Activated naive CD4-positive, alpha-beta T cell treated with anti-CD3 and anti-CD28 coated beads, Interleukin-2, amount 50 U/mL, for 72 hours (primary cell): ENCODE data around the gene KLHDC2. TPM values are rescaled to one million over a fixed set of nuclear protein-coding genes. Genes with fewer than 3 reads are reported as not detected.
A peak's percentile ranks its signal among the peaks of the same experiment; 100 is the strongest.
"Not testable (repeated sequence)": the region's sequence is repeated elsewhere in the genome, so short reads cannot be mapped to it uniquely, and the experiment has no call there.

Source experiments
- ATAC-seq, 2 donors: fragments of 150-1000 bp; cut with Tn5 transposase; 2 replicates each; pipeline ENCODE4 v1.10.0; 2021; ENCODE audit warnings: mild to moderate bottlenecking in 2 of 2, moderate library complexity in 2 of 2
- DNase-seq, 2 donors: peaks; one replicate each; pipeline ENCODE4 v3.0.0; 2021 to 2022; ENCODE audit warnings: low spot score in 2 of 2
- H3K27ac Mint-ChIP-seq, 2 donors: one replicate each; pipeline ENCODE4 v1.8.0; 2022; ENCODE audit warnings: mild to moderate bottlenecking in 2 of 2, mixed read lengths in 2 of 2
- H3K36me3 Mint-ChIP-seq, 2 donors: one replicate each; pipeline ENCODE4 v1.8.0; 2022; ENCODE audit warnings: mixed read lengths in 2 of 2
- H3K9me3 Mint-ChIP-seq, 2 donors: one replicate each; pipeline ENCODE4 v1.8.0; 2022; ENCODE audit warnings: mixed read lengths in 2 of 2
- total RNA-seq, 2 donors: library from RNA; stranded (reverse); gene quantifications; one replicate each; pipeline ENCODE4 v1.2.3, GENCODE V29; 2022

KLHDC2 gene
- total RNA-seq, 2 donors from 2014 or later, result 19.1 to 20.6 TPM

DNA sequence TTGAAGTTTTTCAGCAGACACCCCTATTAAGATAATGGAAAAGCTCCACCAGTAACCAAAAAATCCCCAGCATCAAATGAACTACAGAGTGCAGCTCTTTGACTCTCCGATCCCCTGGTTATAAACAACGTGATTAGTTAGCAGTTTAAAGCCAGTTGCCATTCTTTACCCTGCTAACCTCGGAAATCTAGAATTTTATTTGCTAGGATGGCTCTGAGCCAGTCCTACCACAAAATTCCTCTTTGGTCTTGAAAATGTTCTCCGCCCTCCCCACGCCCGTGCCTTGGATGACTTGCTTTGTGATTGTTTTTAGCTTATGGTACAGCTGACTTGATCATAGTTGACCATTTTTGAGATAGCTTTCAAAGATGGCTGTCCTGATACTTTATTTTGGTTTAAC, 1.2 kb downstream of the KLHDC2 start:
- ATAC-seq (no peak), DNase-seq (no peak)
- peaks cover 0 to 10% of the 10 kb centered on the region in 2 donors for H3K36me3 Mint-ChIP-seq
- peak overlapping the region; percentile 97 to 99 for H3K27ac Mint-ChIP-seq
- no peaks in the 10 kb centered on the region for H3K9me3 Mint-ChIP-seq

GRCh38 chr14:49769581-49770211, 1.7 kb downstream of the KLHDC2 start:
- no peaks in the 10 kb centered on the region for H3K9me3 Mint-ChIP-seq
- peak overlapping the region; percentile 97 to 99 for H3K27ac Mint-ChIP-seq
- H3K36me3 Mint-ChIP-seq, result peaks cover 0 to 10% of the 10 kb centered on the region in 2 donors
- no peak for DNase-seq
- no peak for ATAC-seq

- H3K9me3 Mint-ChIP-seq, result no peaks in the 10 kb centered on the region
- DNase-seq (no peak), ATAC-seq (no peak)
- H3K36me3 Mint-ChIP-seq, result peaks cover 4 to 10% of the 10 kb centered on the region in 2 donors
- H3K27ac Mint-ChIP-seq, result peak overlapping the region; percentile 72 to 97
These were observed 2.4 kb downstream of the KLHDC2 start for GRCh38 chr14:49770212-49770817.

DNA sequence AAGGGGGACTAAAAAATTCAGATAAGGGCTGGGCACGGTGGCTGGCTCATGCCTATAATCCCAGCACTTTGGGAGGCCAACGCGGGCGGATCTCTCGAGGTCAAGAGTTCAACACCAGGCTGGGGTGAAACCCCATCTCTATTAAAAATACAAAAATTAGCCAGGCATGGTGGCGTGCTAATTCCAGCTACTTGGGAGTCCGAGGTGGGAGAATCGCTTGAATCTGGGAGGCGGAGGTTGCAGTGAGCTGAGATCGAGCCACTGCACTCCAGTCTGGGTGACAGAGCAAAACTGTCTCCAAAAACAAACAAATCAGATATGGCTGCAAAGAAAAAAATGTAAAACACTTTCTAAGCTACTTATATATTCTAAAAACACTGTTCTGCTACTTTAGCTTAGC, 3.7 kb downstream of the KLHDC2 start:
- not testable (repeated sequence) for DNase-seq, H3K36me3 Mint-ChIP-seq, H3K9me3 Mint-ChIP-seq, ATAC-seq
- peak overlapping the region; percentile 56 to 97 for H3K27ac Mint-ChIP-seq

- ATAC-seq (no peak), DNase-seq (no peak)
- H3K27ac Mint-ChIP-seq, result peak overlapping the region in 1 of 2 donors; percentile 59
- peaks cover under 1 to 5% of the 10 kb centered on the region in 2 donors for H3K36me3 Mint-ChIP-seq
- H3K9me3 Mint-ChIP-seq, result no peaks in the 10 kb centered on the region
These were observed 6.2 kb downstream of the KLHDC2 start for GRCh38 chr14:49774106-49774505.

DNA sequence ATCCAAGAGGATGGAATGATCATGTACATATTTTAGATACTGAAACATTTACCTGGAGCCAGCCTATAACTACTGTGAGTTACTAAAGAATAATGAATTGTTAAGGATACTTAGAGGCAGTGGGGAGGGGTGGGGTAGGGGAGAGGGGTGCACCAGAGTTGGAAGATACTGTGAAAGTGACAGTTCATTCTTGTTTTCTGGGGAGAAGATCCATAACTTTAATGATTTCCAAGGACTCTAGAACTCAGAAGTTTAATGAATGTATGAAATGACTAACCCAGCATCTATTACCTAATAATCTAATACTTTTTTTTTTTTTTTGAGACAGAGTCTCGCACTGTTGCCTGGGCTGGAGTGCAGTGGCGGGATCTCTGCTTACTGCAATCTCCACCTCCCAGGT, 10.5 kb downstream of the KLHDC2 start:
- H3K27ac Mint-ChIP-seq, result no peak overlapping the region
- peaks cover 0 to 5% of the 10 kb centered on the region in 2 donors for H3K36me3 Mint-ChIP-seq
- H3K9me3 Mint-ChIP-seq, result no peaks in the 10 kb centered on the region
- DNase-seq (no peak), ATAC-seq (no peak)

GRCh38 chr14:49781040-49781439, 13.1 kb downstream of the KLHDC2 start:
- not testable (repeated sequence) for H3K36me3 Mint-ChIP-seq, H3K9me3 Mint-ChIP-seq, DNase-seq, H3K27ac Mint-ChIP-seq, ATAC-seq

DNA sequence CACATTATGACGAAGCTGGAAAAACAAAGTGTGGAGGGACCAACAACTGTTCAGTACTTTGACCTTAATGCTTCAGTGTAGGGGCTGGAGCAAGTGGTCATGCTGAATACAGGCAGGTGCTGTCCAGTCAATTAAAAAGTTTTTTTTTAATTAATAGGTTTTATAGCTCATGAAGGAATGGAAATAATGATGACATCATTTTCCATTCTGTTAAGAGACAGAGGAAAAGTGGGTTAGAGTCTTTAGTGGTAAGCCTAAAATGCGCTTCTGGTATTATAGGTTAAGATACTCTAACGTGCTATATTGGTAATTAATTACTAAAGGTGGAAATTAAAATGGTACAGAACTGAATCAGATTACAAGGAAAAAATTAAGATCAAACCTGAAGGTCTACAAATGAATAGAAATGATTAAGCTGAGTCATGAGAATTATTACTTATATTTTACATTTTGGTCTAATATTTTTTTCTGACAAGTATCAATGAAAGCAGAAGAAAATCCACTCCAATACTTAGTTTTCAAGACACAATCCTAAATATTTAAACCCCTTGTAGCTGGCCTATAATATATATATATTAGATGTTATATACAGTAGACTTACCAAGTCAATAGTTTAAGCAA, 15.6 kb downstream of the KLHDC2 start:
- DNase-seq, result no peak
- ATAC-seq, result no peak
- peaks cover 0 to 1% of the 10 kb centered on the region in 2 donors for H3K36me3 Mint-ChIP-seq

GRCh38 chr14:49786315-49786714, 18.4 kb downstream of the KLHDC2 start:
- Mint-ChIP-seq H3K27ac (peak overlapping the region; percentile 17 to 44), H3K36me3 (peaks cover 7 to 13% of the 10 kb centered on the region in 2 donors), H3K9me3 (no peaks in the 10 kb centered on the region)
- ATAC-seq (no peak), DNase-seq (no peak)

More for the DNA sequence above, 15.6 kb downstream of the KLHDC2 start:
- H3K27ac Mint-ChIP-seq, result no peak overlapping the region
- no peaks in the 10 kb centered on the region for H3K9me3 Mint-ChIP-seq

DNA sequence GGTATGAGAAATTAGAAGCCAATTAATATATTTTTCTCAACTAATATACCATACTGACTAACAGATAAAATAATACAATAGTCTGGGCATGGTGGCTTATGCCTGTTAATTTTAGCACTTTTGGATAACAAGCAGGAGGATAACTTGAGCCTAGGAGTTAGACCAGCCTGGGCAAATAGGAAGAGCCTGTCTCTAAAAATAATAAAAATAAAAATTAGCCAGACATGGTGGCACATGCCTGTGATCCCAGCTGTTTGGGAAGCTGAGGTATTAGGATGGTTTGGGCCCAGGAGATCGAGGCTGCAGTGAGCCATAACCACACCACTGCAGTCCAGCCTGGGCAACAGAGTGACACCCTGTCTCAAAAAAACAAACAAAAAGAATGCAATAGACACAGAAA, 24.7 kb downstream of the KLHDC2 start:
- no peak for ATAC-seq
- no peak for DNase-seq
- Mint-ChIP-seq H3K36me3 (peaks cover 12 to 31% of the 10 kb centered on the region in 2 donors), H3K27ac (no peak overlapping the region), H3K9me3 (no peaks in the 10 kb centered on the region)

- Mint-ChIP-seq H3K27ac (peak overlapping the region; percentile 2 to 39), H3K36me3 (peaks cover 5 to 26% of the 10 kb centered on the region in 2 donors), H3K9me3 (no peaks in the 10 kb centered on the region)
- DNase-seq (no peak), ATAC-seq (no peak)
These were observed 28.1 kb downstream of the KLHDC2 start for GRCh38 chr14:49796025-49796424.

DNA sequence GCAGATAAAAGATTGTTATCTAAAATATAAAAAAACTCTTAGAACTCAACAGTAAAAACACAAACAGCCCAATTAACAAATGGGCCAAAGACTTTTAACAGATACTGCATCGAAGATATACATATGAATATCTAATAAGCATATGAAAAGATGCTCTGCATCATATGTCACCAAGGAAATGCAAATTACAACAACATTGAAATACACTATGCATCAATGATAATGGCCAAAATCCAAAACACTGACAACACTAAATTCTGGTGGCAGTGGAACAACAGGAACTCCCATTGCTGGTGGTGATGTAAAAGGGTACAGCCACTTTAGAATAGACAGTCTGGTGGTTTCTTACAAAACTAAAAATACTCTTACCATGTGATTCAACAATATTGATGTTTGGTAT, 40.8 kb downstream of the KLHDC2 start:
- no peak for DNase-seq

GRCh38 chr14:49816118-49816517, 48.2 kb downstream of the KLHDC2 start:
- H3K27ac Mint-ChIP-seq, result peak overlapping the region in 1 of 2 donors; percentile 49
- not testable (repeated sequence) for DNase-seq, ATAC-seq

More for the DNA sequence above, 40.8 kb downstream of the KLHDC2 start:
- peak overlapping the region in 1 of 2 donors; percentile 37 for H3K27ac Mint-ChIP-seq
- ATAC-seq, result no peak
- peaks cover 22 to 37% of the 10 kb centered on the region in 2 donors for H3K36me3 Mint-ChIP-seq
- H3K9me3 Mint-ChIP-seq, result peaks cover 0 to 4% of the 10 kb centered on the region in 2 donors

GRCh38 chr14:49816844-49817243, 48.9 kb downstream of the KLHDC2 start:
- Mint-ChIP-seq H3K27ac (peak overlapping the region in 1 of 2 donors; percentile 49), H3K9me3 (peaks cover 4 to 17% of the 10 kb centered on the region in 2 donors), H3K36me3 (peaks cover 51 to 78% of the 10 kb centered on the region in 2 donors)
- no peak for DNase-seq
- no peak for ATAC-seq

More at GRCh38 chr14:49816118-49816517, 48.2 kb downstream of the KLHDC2 start:
- peaks cover 4 to 17% of the 10 kb centered on the region in 2 donors for H3K9me3 Mint-ChIP-seq
- H3K36me3 Mint-ChIP-seq, result peaks cover 51 to 79% of the 10 kb centered on the region in 2 donors

GRCh38 chr14:49820176-49820575, 52.2 kb downstream of the KLHDC2 start:
- ATAC-seq (no peak), DNase-seq (no peak)
- Mint-ChIP-seq H3K27ac (no peak overlapping the region), H3K9me3 (peaks cover 4 to 13% of the 10 kb centered on the region in 2 donors), H3K36me3 (peaks cover 33 to 62% of the 10 kb centered on the region in 2 donors)

DNA sequence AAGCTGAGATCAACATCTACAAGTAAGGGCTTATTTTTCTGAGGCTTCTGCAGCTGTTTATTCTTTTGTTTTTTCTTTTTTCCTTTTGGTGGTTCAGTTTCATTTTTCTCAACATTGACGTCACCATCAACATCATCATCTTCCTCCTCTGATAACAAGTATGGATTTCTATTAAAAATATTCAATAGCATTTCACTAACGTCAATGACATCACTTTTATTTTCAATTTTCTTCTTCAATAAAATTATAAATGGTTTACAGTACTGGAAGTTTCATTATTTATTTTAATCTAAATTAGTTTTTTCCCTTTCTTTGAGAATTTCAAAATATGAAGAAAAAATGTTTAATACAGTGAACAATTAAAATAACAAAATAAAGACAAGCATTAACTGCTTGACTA, 60.7 kb downstream of the KLHDC2 start:
- DNase-seq, result no peak
- ATAC-seq, result no peak
- Mint-ChIP-seq H3K9me3 (no peaks in the 10 kb centered on the region), H3K36me3 (peaks cover 7 to 44% of the 10 kb centered on the region in 2 donors), H3K27ac (no peak overlapping the region)
